Measurements from ENCODE around the gene TSPYL6.

GRCh38 chr2:54303631-54304030 lies 47.6 kb upstream of the TSPYL6 start:
- TF ChIP-seq CTCF (IDR thresholded peaks at IDR 0.05; ENCODE audit: low read depth, low read length, poor library complexity, severe bottlenecking) (no peak), EZH2phosphoT487 (IDR thresholded peaks at IDR 0.05; ENCODE audit: borderline replicate concordance, low read length) (no peak)
